GM23338 (cell line): ENCODE data around the gene VOPP1.

Source experiments
- CREB1 ChIP-seq: fragments of 250-450 bp; sonication (Bioruptor Pico); IDR thresholded peaks from 2 replicates; pipeline ENCODE4 v1.5.0; 2020; ENCODE audit warnings: low read depth, mild to moderate bottlenecking, moderate library complexity
- TF ChIP-seq, protein P1 (sequence below), 2 experiments: fragments of 200-600 bp in 1 of 2; sonication (generic) in 1 of 2; conservative IDR thresholded peaks; 2 replicates each; pipeline versions ENCODE4 v1.5.1 to v1.6.1; 2016 to 2017; ENCODE audit warnings: antibody characterized with exemption in 2 of 2, low read depth in 2 of 2, mild to moderate bottlenecking in 2 of 2, moderate library complexity in 1 of 2

- TF ChIP-seq, protein P1, sequence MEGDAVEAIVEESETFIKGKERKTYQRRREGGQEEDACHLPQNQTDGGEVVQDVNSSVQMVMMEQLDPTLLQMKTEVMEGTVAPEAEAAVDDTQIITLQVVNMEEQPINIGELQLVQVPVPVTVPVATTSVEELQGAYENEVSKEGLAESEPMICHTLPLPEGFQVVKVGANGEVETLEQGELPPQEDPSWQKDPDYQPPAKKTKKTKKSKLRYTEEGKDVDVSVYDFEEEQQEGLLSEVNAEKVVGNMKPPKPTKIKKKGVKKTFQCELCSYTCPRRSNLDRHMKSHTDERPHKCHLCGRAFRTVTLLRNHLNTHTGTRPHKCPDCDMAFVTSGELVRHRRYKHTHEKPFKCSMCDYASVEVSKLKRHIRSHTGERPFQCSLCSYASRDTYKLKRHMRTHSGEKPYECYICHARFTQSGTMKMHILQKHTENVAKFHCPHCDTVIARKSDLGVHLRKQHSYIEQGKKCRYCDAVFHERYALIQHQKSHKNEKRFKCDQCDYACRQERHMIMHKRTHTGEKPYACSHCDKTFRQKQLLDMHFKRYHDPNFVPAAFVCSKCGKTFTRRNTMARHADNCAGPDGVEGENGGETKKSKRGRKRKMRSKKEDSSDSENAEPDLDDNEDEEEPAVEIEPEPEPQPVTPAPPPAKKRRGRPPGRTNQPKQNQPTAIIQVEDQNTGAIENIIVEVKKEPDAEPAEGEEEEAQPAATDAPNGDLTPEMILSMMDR (conservative IDR thresholded peaks at IDR 0.05; ENCODE audit: low read depth in 2 of 2): no peak
- no peak for TF ChIP-seq CREB1 (CRISPR knock-in tag)
These were observed 114.5 kb downstream of the VOPP1 start for GRCh38 chr7:55457801-55458200.
